ENCODE measurements around the gene RGCC.

GRCh38 chr13:41419206-41419605 is 38.1 kb upstream of the RGCC start:
- TF ChIP-seq CTCF (IDR thresholded peaks at IDR 0.05; ENCODE audit: poor library complexity, severe bottlenecking) (no peak), EP300 (conservative IDR thresholded peaks at IDR 0.05; ENCODE audit: poor library complexity, severe bottlenecking) (no peak), POLR2AphosphoS5 (IDR thresholded peaks at IDR 0.05) (no peak), TAF1 (IDR thresholded peaks at IDR 0.05; ENCODE audit: low read depth) (no peak), EZH2 (IDR thresholded peaks at IDR 0.05; ENCODE audit: borderline replicate concordance, insufficient read depth, low read length, poor library complexity, severe bottlenecking) (no peak), REST (IDR thresholded peaks at IDR 0.05; ENCODE audit: borderline replicate concordance) (no peak), RAD21 (conservative IDR thresholded peaks at IDR 0.05) (no peak)
